ENCODE data around the gene NDST3.

DNA sequence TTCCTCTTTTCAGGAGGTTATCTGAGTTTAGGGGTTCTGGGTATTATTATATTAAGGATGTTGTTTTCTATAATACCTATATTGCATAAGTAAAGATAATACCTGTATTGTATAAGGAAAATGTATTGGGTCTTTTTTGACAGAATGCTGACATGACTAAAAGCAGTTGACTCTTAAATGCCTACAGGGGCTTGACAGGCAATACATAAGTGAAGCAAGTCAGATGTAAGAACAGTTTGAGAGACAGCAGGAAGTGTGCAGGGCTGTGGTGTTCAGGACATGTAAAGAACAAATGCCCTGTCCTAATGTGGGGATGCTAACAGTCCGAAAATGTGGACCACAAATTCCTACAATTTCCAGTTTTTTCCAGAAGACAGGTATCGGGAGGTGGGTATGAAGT is 30.2 kb upstream of the NDST3 start:
- TF ChIP-seq POLR2A (IDR thresholded peaks at IDR 0.05), result no peak
- TF ChIP-seq, protein P1, sequence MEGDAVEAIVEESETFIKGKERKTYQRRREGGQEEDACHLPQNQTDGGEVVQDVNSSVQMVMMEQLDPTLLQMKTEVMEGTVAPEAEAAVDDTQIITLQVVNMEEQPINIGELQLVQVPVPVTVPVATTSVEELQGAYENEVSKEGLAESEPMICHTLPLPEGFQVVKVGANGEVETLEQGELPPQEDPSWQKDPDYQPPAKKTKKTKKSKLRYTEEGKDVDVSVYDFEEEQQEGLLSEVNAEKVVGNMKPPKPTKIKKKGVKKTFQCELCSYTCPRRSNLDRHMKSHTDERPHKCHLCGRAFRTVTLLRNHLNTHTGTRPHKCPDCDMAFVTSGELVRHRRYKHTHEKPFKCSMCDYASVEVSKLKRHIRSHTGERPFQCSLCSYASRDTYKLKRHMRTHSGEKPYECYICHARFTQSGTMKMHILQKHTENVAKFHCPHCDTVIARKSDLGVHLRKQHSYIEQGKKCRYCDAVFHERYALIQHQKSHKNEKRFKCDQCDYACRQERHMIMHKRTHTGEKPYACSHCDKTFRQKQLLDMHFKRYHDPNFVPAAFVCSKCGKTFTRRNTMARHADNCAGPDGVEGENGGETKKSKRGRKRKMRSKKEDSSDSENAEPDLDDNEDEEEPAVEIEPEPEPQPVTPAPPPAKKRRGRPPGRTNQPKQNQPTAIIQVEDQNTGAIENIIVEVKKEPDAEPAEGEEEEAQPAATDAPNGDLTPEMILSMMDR (IDR thresholded peaks at IDR 0.05), result no peak
- no peak for TF ChIP-seq POLR2AphosphoS5 (IDR thresholded peaks at IDR 0.05)

All from breast epithelium (tissue), 3 donors.